GM19397 (cell line): ENCODE measurements around the gene DUS1L.

Source experiments
- ATAC-seq: cut with Tn5 transposase; IDR thresholded peaks from one replicate; pipeline ENCODE4 v1.9.1; 2021; ENCODE audit warnings: mild to moderate bottlenecking, moderate library complexity; ENCODE audit not compliant: unreplicated experiment

The DUS1L gene

DNA sequence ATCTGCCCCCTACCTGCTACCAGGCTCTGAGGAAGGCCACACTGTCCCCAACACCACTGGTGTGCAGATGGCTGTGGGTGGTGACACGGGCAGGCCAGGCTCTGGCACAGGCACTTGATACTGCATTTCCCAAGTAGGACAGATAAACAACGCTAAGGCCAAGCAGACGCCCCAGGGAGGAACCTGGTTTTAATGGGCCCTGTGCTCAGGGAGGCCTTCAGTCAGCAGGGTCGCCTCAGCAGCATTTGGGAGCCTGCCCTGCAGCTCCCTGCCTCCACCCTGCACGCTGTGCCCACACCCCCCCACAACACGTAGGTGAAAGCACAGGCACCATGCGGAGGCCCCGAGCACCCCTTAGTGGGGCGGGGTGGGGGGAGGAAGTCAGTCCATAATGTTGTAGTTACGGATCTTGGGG, 35.7 kb upstream of the DUS1L start:
- no peak for ATAC-seq

GRCh38 chr17:82100502-82101298, 35.1 kb upstream of the DUS1L start:
- ATAC-seq: no peak

GRCh38 chr17:82098939-82099763, 33.5 kb upstream of the DUS1L start:
- peak; percentile 2 for ATAC-seq

GRCh38 chr17:82098169-82098938, 32.8 kb upstream of the DUS1L start, which contains the start of gene FASN:
FASN (minus strand) TSS chr17:82098236; CDS start chr17:82096445, 1,791 bp downstream.
- ATAC-seq: peak; percentile 67

DNA sequence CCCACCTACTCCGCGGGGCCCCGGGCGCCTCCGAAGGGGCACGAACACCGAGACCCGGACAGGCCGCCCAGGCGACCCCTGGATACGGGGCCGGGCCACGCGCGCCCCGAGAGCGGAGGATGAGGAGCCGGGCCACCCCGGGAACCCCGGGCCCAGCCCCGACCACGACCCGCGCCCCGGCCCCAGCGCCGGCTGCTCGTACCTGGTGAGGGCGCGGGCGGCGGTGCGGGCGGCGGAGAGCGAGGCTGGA, 32.2 kb upstream of the DUS1L start:
- ATAC-seq: no peak

DNA sequence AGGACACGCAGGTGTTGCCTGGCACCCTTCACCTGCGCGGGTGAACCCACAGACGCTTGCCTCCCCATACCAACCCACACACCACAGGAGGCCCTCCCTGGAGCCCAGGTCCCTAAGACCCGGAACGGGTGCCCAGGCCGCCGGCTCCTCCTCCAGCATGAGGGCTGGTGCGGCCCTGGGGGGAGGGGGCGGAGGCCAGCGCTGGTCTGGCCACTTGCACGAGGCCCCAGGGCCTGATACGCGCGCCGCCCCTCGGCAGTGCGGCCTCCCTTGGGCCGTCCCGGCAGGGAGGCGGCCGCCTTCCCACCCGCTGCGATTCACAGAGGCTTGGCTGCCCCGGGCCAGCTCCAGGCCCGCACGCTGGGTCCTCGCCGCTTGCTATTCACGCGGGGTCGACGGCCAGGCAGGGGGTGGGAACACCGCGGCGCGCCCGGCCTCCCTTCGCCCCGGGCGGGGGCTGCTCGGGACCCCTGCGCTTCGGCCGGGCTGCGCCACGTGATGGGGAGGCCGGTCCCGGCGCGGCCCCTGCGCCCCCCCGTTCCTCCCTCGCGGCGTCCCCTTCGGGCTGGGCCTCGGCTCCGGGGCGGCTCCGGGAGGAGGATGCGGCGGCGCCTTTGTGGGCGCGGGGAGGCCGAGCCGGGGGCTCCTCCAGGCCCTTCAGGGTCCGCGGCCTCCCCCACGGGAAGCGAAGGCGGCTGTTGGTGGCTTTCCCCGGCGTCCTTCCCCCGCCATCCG, 31.7 kb upstream of the DUS1L start:
- ATAC-seq: peak; percentile 1

DNA sequence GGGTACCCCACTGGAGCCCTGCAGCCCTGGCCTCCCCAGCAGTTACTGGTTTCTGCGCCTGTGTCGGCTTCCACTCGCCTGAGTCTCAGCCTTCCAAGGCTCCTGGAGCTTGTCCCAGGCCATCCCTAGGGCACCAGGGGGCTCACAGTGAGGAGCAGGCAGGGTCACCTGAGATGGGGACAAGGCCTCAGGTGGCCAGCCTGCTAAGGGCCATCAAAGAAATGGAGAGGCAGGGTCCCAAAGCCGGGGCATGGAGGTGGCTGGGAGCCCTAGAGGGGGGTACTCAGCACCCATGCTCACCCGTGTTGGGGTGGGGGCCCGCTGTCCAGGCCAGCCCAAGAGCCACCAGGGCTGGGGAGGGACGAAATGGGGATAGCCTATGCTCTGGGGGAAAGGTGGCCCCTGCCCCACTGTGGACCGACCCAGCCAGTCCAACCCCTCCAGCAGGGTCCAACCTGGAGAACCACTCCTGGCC, 31.1 kb upstream of the DUS1L start:
- no peak for ATAC-seq

DNA sequence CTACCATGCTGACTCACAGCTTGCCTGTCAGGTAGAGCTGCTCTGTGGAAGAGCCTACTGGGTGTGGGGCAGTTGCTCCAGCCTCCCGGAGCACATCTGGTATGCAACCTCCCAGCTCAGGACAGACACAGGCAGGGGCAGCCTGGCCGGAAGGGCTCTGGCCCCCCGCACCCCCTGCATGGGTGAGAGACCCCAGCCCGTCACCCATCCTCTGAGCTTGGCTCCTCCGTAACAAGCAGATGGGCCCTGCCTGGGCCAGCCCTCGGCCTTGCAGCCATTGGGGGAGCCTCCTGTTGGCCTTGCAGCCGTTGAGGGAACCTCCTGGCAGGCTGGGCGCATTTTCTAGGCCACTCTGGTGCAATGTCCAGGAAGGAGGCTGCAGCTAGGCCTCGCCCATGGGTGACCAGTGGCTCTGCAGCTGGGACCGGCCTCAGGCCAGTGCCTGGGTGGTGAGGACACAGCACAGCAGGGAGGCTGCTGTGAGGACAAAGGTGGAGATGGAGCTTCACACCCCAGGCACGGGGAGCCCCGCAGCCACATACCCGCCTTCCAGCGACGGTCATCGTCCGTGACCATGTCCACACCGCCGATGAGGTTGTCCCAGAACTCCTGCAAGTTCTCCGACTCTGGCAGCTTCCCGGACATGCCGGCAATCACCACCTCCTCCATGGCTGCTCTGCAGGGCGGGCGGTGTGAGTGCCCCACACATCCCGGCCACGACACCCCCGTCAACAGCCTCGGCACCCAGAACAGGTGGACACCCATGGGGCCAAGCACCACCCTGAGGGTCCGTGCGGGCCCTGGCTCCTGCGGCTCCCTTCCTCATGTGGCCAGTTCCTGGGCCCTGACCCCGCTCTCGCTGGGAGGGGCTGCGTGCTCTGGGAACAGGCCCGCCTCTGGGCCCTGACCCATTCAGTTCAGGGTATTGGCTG, 30.4 kb upstream of the DUS1L start:
- no peak for ATAC-seq

- no peak for ATAC-seq
Observed at GRCh38 chr17:82094931-82095776, 29.6 kb upstream of the DUS1L start.

GRCh38 chr17:82092995-82093751, 27.6 kb upstream of the DUS1L start:
- no peak for ATAC-seq

DNA sequence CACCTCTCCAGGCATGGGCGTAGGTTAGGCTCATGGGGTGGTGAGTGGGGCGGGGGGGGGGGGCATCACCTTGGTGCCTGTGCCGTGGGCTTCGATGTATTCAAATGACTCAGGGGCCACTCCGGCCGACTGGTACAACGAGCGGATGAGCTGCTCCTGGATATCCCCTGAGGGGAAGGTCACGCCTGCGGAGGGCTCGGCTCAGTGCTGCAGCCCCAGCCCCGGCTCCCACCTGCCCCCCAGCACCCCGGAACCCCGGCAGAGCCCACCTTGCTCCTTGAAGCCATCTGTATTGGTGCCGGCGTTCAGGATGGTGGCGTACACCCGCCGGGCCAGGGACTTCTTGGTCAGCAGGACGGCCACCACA, 27.0 kb upstream of the DUS1L start:
- ATAC-seq: no peak

GRCh38 chr17:82092094-82092586, 26.5 kb upstream of the DUS1L start:
- no peak for ATAC-seq

DNA sequence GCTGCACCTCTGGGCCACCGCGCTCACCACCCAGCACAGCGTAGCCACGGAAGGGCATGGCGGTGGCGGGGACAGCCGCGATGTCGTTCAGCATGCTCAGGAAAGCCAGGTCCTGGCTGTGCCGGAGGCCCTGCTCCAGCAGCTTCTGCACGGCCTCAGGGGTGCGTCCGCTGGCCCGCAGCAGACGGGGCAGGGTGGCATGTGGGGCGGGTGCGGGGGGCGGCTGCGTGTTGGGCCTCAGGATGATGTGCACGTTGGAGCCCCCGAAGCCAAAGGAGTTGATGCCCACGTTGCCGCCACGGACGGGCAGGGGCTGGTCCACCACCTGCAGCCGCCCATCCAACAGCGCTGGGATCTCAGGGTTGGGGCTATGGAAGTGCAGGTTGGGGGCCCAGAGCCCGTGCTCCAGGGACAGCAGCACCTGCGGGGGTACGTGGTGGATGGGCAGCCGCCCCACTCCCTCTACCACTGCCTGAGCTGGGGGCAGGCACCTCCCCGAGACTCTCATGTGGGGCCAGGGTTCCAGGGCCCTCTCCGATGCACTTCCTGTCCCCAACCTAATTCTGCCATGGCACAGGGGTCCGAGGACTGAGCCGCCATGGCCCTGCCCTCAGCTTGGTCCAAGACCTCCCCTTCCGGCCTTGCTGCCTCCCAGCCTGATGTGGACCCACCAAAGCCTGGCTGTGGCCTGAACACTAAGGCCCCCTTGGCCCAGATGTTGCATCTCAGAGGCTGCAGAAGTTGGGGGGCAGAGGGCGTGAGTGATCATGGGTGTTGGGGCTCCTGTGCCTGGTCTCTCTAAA, 25.9 kb upstream of the DUS1L start:
- ATAC-seq: no peak

GRCh38 chr17:82090549-82091263, 25.1 kb upstream of the DUS1L start:
- ATAC-seq: no peak

GRCh38 chr17:82089723-82090548, 24.3 kb upstream of the DUS1L start:
- ATAC-seq: no peak
